SK-N-SH (cell line): ENCODE data around the gene KRT81. TPM values are rescaled to one million over a fixed set of nuclear protein-coding genes. Genes with fewer than 3 reads are reported as not detected.
A peak's percentile ranks its signal among the peaks of the same experiment; 100 is the strongest.

ENCODE experiments used
- CTCF ChIP-seq: fragments of 200-600 bp; sonication (generic); IDR thresholded peaks from 2 replicates; pipeline ENCODE4 v1.6.1; 2017; ENCODE audit warnings: antibody characterized with exemption, mild to moderate bottlenecking, moderate library complexity
- EP300 ChIP-seq, 2 experiments: IDR thresholded peaks; 2 replicates each; pipeline versions ENCODE4 v1.4.0 to v1.6.1; 2012; ENCODE audit warnings: borderline replicate concordance in 1 of 2, low read depth in 1 of 2, low read length in 1 of 2
- EZH2phosphoT487 ChIP-seq: fragments of 200-600 bp; sonication (generic); IDR thresholded peaks from 2 replicates; pipeline ENCODE4 v1.6.1; 2017; ENCODE audit warnings: low read depth, mixed run types, mild to moderate bottlenecking, antibody characterized with exemption, moderate library complexity, borderline replicate concordance
- FOXM1 ChIP-seq: IDR thresholded peaks from 2 replicates; pipeline ENCODE4 v1.4.0; 2012; ENCODE audit warnings: low read depth, mild to moderate bottlenecking
- GATA2 ChIP-seq: sonication (generic); formaldehyde crosslinking; IDR thresholded peaks from 2 replicates; pipeline ENCODE4 v1.5.0; 2020; ENCODE audit warnings: mild to moderate bottlenecking, missing genetic modification reagents
- IRF3 ChIP-seq: fragments of 150-350 bp; IDR thresholded peaks from 2 replicates; pipeline ENCODE4 v1.6.1; 2016; ENCODE audit warnings: mild to moderate bottlenecking, low read depth, low read length
- JUND ChIP-seq: IDR thresholded peaks from 2 replicates; pipeline ENCODE4 v1.4.0; 2012
- MAX ChIP-seq: IDR thresholded peaks from 2 replicates; pipeline ENCODE4 v1.4.0; 2012; ENCODE audit warnings: low read depth
- NFIC ChIP-seq: IDR thresholded peaks from 2 replicates; pipeline ENCODE4 v1.4.0; 2012; ENCODE audit warnings: borderline replicate concordance
- POLR2AphosphoS5 ChIP-seq: IDR thresholded peaks from 2 replicates; pipeline ENCODE4 v1.6.1; 2012; ENCODE audit warnings: low read depth, low read length
- RAD21 ChIP-seq: IDR thresholded peaks from 2 replicates; pipeline ENCODE4 v1.6.1; 2012; ENCODE audit warnings: mild to moderate bottlenecking, low read length
- REST ChIP-seq: IDR thresholded peaks from 2 replicates; pipeline ENCODE4 v1.6.1; 2012; ENCODE audit warnings: mild to moderate bottlenecking, low read depth, low read length, moderate library complexity
- SIN3A ChIP-seq: IDR thresholded peaks from 2 replicates; pipeline ENCODE4 v1.6.1; 2012; ENCODE audit warnings: low read depth, mild to moderate bottlenecking, low read length, moderate library complexity, borderline replicate concordance
- TAF1 ChIP-seq: IDR thresholded peaks from 2 replicates; pipeline ENCODE4 v1.6.1; 2012; ENCODE audit warnings: low read depth, mild to moderate bottlenecking, low read length, moderate library complexity, borderline replicate concordance
- TCF12 ChIP-seq: IDR thresholded peaks from 2 replicates; pipeline ENCODE4 v1.4.0; 2012
- TEAD4 ChIP-seq: IDR thresholded peaks from 2 replicates; pipeline ENCODE4 v1.4.0; 2012; ENCODE audit warnings: mild to moderate bottlenecking, borderline replicate concordance; ENCODE audit not compliant: insufficient read depth
- USF2 ChIP-seq: fragments of 150-350 bp; IDR thresholded peaks from 2 replicates; pipeline ENCODE4 v1.6.1; 2017; ENCODE audit warnings: antibody characterized with exemption, low read length, low read depth, borderline replicate concordance
- polyA plus RNA-seq, 3 experiments: library from polyadenylated mRNA; depleted of rRNA; stranded (reverse); fragments of >200 nt; gene quantifications; 2 replicates each; pipeline ENCODE4 v1.2.3, GENCODE V29; 2012

The KRT81 gene
- polyA plus RNA-seq, 1 of the 3 experiments (the other 2 are of a cell fraction) = 1.9 TPM

GRCh38 chr12:52278575-52279421 lies 12.5 kb downstream of the KRT81 start (continued):
- TF ChIP-seq POLR2AphosphoS5 = no peak
- TF ChIP-seq EZH2phosphoT487 = no peak
- TF ChIP-seq REST = no peak
- TF ChIP-seq NFIC = no peak
- no peak for TF ChIP-seq IRF3
- no peak for TF ChIP-seq JUND
- no peak for TF ChIP-seq TEAD4
- 0 out of 2 replicates have a peak, but pooled peaks have one; percentile 31 for TF ChIP-seq TAF1
- TF ChIP-seq MAX = no peak
- TF ChIP-seq SIN3A = no peak
- no peak for TF ChIP-seq EP300 (IDR thresholded peaks at IDR 0.05; ENCODE audit: borderline replicate concordance in 1 of 2, low read depth in 1 of 2, low read length in 1 of 2)
- no peak for TF ChIP-seq GATA2 (CRISPR knock-in tag)
- TF ChIP-seq TCF12 = no peak
- TF ChIP-seq FOXM1 = no peak
- peak; percentile 84 for TF ChIP-seq RAD21
- no peak for TF ChIP-seq USF2
- peak; percentile 97 for TF ChIP-seq CTCF
